Urothelium cell line (cell line): Measurements from ENCODE around the gene MRPL55.

Source experiments
- DNase-seq: peaks from one replicate; pipeline ENCODE4 v3.0.0; 2011; ENCODE audit warnings: low spot score, mixed read lengths
- FAIRE-seq: peaks from 2 replicates; lab custom pipeline; 2011; peaks lifted over from hg19 to GRCh38; lab: Jason Lieb, UNC

The MRPL55 gene

GRCh38 chr1:228102791-228103620 lies 6.1 kb downstream of the MRPL55 start, which contains the start of gene C1orf35:
TSS of gene C1orf35 (minus strand) at chr1:228103325. CDS start at chr1:228103227, 98 bp downstream.
- DNase-seq (peak; percentile 97), FAIRE-seq (peak; percentile 91)

GRCh38 chr1:228101994-228102790 lies 6.9 kb downstream of the MRPL55 start:
- FAIRE-seq, result no peak

GRCh38 chr1:228101614-228101993 lies 7.5 kb downstream of the MRPL55 start:
- no peak for FAIRE-seq
- no peak for DNase-seq

More at GRCh38 chr1:228101994-228102790, 6.9 kb downstream of the MRPL55 start:
- peak; percentile 57 for DNase-seq

GRCh38 chr1:228100822-228101613 lies 8.1 kb downstream of the MRPL55 start:
- DNase-seq, result no peak
- no peak for FAIRE-seq

- FAIRE-seq, result no peak
- DNase-seq, result no peak
Observed at GRCh38 chr1:228099331-228099732, 9.8 kb downstream of the MRPL55 start.

- DNase-seq, result no peak
- no peak for FAIRE-seq
Observed at GRCh38 chr1:228098323-228098931, 10.7 kb downstream of the MRPL55 start.

GRCh38 chr1:228097333-228098081 lies 11.6 kb downstream of the MRPL55 start:
- no peak for DNase-seq
- no peak for FAIRE-seq

- FAIRE-seq, result no peak
Observed at GRCh38 chr1:228096416-228097332, 12.4 kb downstream of the MRPL55 start.

GRCh38 chr1:228095938-228096337 lies 13.2 kb downstream of the MRPL55 start:
- no peak for FAIRE-seq
- DNase-seq, result no peak

More at GRCh38 chr1:228096416-228097332, 12.4 kb downstream of the MRPL55 start:
- DNase-seq, result no peak

GRCh38 chr1:228095161-228095560 lies 13.9 kb downstream of the MRPL55 start:
- DNase-seq (no peak), FAIRE-seq (no peak)

GRCh38 chr1:228094432-228095016 lies 14.6 kb downstream of the MRPL55 start:
- DNase-seq (no peak), FAIRE-seq (no peak)

- DNase-seq (no peak), FAIRE-seq (no peak)
Observed at GRCh38 chr1:228093050-228093906, 15.8 kb downstream of the MRPL55 start.

- FAIRE-seq (no peak), DNase-seq (no peak)
Observed at GRCh38 chr1:228092342-228093049, 16.6 kb downstream of the MRPL55 start.

GRCh38 chr1:228091084-228091483 lies 18.0 kb downstream of the MRPL55 start:
- DNase-seq (no peak), FAIRE-seq (no peak)

- FAIRE-seq (no peak), DNase-seq (no peak)
Observed at GRCh38 chr1:228090613-228091081, 18.5 kb downstream of the MRPL55 start.

GRCh38 chr1:228089519-228090380 lies 19.3 kb downstream of the MRPL55 start:
- DNase-seq (no peak), FAIRE-seq (no peak)
